Activated T-cell treated with anti-CD3 and anti-CD28 coated beads for 48 hours (primary cell): ENCODE results near the gene SCAF1.
A peak's percentile ranks its signal among the peaks of the same experiment; 100 is the strongest.

Experiments used
- DNase-seq: peaks from one replicate; pipeline ENCODE4 v3.0.0-alpha.2; 2020; ENCODE audit warnings: low read depth

The SCAF1 gene

GRCh38 chr19:49687566-49688316 is 45.7 kb downstream of the SCAF1 start:
- no peak for DNase-seq

- no peak for DNase-seq
Measured at GRCh38 chr19:49688531-49689132, 46.6 kb downstream of the SCAF1 start.

GRCh38 chr19:49689133-49690078 is 47.4 kb downstream of the SCAF1 start, which contains the start of gene ADM5:
Gene ADM5, plus strand, starts transcription at chr19:49689594. Its CDS starts 244 bp downstream, at chr19:49689838.
- no peak for DNase-seq

- no peak for DNase-seq
Measured at GRCh38 chr19:49690079-49690655, 48.2 kb downstream of the SCAF1 start.

GRCh38 chr19:49690656-49691242 is 48.7 kb downstream of the SCAF1 start, which contains the start of gene CPT1C:
Gene CPT1C, plus strand, starts transcription at chr19:49691116. Its CDS starts 1,137 bp downstream, at chr19:49692253.
- DNase-seq = peak; percentile 61

- no peak for DNase-seq
Measured at GRCh38 chr19:49691243-49692146, 49.5 kb downstream of the SCAF1 start.

GRCh38 chr19:49692147-49692506 is 50.1 kb downstream of the SCAF1 start:
- no peak for DNase-seq

- DNase-seq = no peak
Measured at GRCh38 chr19:49696115-49696514, 54.1 kb downstream of the SCAF1 start.

- DNase-seq = no peak
Measured at GRCh38 chr19:49696865-49697264, 54.9 kb downstream of the SCAF1 start.

GRCh38 chr19:49699364-49699763 is 57.4 kb downstream of the SCAF1 start:
- no peak for DNase-seq

- no peak for DNase-seq
Measured at GRCh38 chr19:49700563-49700962, 58.6 kb downstream of the SCAF1 start.

GRCh38 chr19:49701271-49701786 is 59.3 kb downstream of the SCAF1 start:
- no peak for DNase-seq

GRCh38 chr19:49704888-49705642 is 63.1 kb downstream of the SCAF1 start:
- no peak for DNase-seq

GRCh38 chr19:49705919-49706318 is 63.9 kb downstream of the SCAF1 start:
- no peak for DNase-seq
